ENCODE data around the gene DAAM2. TPM values are rescaled to one million over a fixed set of nuclear protein-coding genes. Genes with fewer than 3 reads are reported as not detected.

The DAAM2 gene
- polyA plus RNA-seq, 2 of the 4 experiments (the other 2 are of a cell fraction): not detected

DNA sequence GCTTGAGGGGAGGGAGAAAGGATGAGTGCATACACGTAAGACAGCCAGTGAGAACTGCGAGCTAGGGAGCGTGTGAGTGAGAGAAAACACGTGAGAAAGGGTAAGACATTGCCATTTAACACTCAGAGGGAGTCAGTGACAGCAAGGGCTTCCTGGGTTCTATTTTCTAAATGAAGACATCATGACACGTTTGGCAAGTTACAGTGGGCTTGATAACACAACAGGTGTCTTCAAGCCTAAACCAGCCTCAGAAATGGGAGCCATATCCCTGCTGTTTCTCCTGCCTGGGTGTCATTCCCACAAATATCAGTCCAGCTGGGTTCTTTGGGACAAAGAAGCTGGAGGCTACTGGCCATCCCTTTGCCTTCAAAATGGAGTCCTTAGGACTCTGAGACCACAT, 159.0 kb downstream of the DAAM2 start (continued):
- TF ChIP-seq HES2 (IDR thresholded peaks at IDR 0.05) (no peak), TP53 (CRISPR knock-in tag; IDR thresholded peaks at IDR 0.05) (no peak), NFE2L2 (conservative IDR thresholded peaks at IDR 0.05; ENCODE audit: low read length) (no peak), ESRRA (IDR thresholded peaks at IDR 0.05; ENCODE audit: borderline replicate concordance, low read length) (no peak)

- ATAC-seq (no peak), DNase-seq (ENCODE audit: low read depth in 1 of 2, low spot score in 1 of 2) (no peak), FAIRE-seq (no peak)
- Histone ChIP-seq H3K4me2 (no peak overlapping the region), H3K4me3 (no peak overlapping the region), H3K27ac (no peak overlapping the region), H3K9me3 (no peaks in the 10 kb centered on the region), H3K4me1 (no peaks in the 10 kb centered on the region)
- WGBS (ENCODE audit: missing lambda C conversion rate): 33% methylated on average over 1 of the region's 1 CpG
- TF ChIP-seq HOXB5 (CRISPR knock-in tag; IDR thresholded peaks at IDR 0.05): no peak
- no peak for TF ChIP-seq RNF2 (IDR thresholded peaks at IDR 0.05; ENCODE audit: borderline replicate concordance, low read depth)
- TF ChIP-seq ZSCAN20 (CRISPR knock-in tag; IDR thresholded peaks at IDR 0.05): no peak
- no peak for TF ChIP-seq POLR2A (IDR thresholded peaks at IDR 0.05; ENCODE audit: low read length)
- TF ChIP-seq, protein P1, sequence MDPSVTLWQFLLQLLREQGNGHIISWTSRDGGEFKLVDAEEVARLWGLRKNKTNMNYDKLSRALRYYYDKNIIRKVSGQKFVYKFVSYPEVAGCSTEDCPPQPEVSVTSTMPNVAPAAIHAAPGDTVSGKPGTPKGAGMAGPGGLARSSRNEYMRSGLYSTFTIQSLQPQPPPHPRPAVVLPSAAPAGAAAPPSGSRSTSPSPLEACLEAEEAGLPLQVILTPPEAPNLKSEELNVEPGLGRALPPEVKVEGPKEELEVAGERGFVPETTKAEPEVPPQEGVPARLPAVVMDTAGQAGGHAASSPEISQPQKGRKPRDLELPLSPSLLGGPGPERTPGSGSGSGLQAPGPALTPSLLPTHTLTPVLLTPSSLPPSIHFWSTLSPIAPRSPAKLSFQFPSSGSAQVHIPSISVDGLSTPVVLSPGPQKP (IDR thresholded peaks at IDR 0.05; ENCODE audit: low read depth, low read length): no peak
- TF ChIP-seq CHD2 (IDR thresholded peaks at IDR 0.05; ENCODE audit: low read length, partially characterized antibody): no peak
- TF ChIP-seq FOXS1 (CRISPR knock-in tag; IDR thresholded peaks at IDR 0.05): no peak
- no peak for TF ChIP-seq PHF8 (IDR thresholded peaks at IDR 0.05; ENCODE audit: borderline replicate concordance, low read depth)
- no peak for TF ChIP-seq SMC3 (IDR thresholded peaks at IDR 0.05)
- no peak for TF ChIP-seq RARB (CRISPR knock-in tag; IDR thresholded peaks at IDR 0.05)
- no peak for TF ChIP-seq TFCP2L1 (CRISPR knock-in tag; IDR thresholded peaks at IDR 0.05)
- POLR2A ChIA-PET: no interaction called here
- CTCF ChIA-PET: no interaction called here
These were observed 159.5 kb downstream of the DAAM2 start for GRCh38 chr6:39951716-39952115.

DNA sequence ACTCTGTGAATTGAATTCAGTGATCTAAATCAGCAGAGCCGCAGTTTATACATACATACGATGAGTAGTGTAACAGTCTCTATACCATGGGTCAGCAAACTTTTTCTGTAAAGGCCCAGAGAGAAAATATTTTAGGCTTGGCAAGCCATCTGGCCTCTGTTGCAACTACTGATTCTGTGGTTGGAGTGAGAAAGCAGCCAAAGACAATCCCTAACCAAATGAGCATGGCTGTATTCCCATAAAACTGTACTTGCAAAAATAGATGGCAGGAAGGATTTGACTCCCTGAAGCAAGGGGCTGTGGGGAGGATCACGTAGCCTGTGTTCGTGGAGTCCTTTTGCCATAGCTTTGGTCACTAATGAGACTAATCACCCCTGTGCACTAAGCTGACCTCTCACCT, 160.0 kb downstream of the DAAM2 start:
- Histone ChIP-seq H3K4me3 (no peak overlapping the region), H3K27ac (no peak overlapping the region), H3K4me2 (no peak overlapping the region), H3K4me1 (no peaks in the 10 kb centered on the region), H3K9me3 (no peaks in the 10 kb centered on the region)
- FAIRE-seq (no peak), ATAC-seq (no peak), DNase-seq (ENCODE audit: low read depth in 1 of 2, low spot score in 1 of 2) (no peak)
- ChIA-PET CTCF (no interaction called here), POLR2A (no interaction called here)
- WGBS (ENCODE audit: missing lambda C conversion rate): 20% methylated on average over 4 of the region's 4 CpGs
- TF ChIP-seq CBX8 (IDR thresholded peaks at IDR 0.05) (no peak), ZNF302 (CRISPR knock-in tag; IDR thresholded peaks at IDR 0.05) (no peak), TP53 (CRISPR knock-in tag; IDR thresholded peaks at IDR 0.05) (no peak), ATOH8 (CRISPR knock-in tag; IDR thresholded peaks at IDR 0.05; ENCODE audit: low read depth) (no peak), FOSL2 (IDR thresholded peaks at IDR 0.05) (no peak), FOSL2 (CRISPR knock-in tag; IDR thresholded peaks at IDR 0.05) (no peak), KDM1A (IDR thresholded peaks at IDR 0.05; ENCODE audit: low read depth) (no peak), NFE2L2 (conservative IDR thresholded peaks at IDR 0.05; ENCODE audit: low read length) (no peak), HOXA7 (CRISPR knock-in tag; IDR thresholded peaks at IDR 0.05) (no peak)
- TF ChIP-seq, protein P2, sequence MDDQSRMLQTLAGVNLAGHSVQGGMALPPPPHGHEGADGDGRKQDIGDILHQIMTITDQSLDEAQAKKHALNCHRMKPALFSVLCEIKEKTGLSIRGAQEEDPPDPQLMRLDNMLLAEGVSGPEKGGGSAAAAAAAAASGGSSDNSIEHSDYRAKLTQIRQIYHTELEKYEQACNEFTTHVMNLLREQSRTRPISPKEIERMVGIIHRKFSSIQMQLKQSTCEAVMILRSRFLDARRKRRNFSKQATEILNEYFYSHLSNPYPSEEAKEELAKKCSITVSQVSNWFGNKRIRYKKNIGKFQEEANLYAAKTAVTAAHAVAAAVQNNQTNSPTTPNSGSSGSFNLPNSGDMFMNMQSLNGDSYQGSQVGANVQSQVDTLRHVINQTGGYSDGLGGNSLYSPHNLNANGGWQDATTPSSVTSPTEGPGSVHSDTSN (IDR thresholded peaks at IDR 0.05): no peak
- TF ChIP-seq, protein P1 (IDR thresholded peaks at IDR 0.05; ENCODE audit: low read depth, low read length): no peak
- TF ChIP-seq, protein P3, sequence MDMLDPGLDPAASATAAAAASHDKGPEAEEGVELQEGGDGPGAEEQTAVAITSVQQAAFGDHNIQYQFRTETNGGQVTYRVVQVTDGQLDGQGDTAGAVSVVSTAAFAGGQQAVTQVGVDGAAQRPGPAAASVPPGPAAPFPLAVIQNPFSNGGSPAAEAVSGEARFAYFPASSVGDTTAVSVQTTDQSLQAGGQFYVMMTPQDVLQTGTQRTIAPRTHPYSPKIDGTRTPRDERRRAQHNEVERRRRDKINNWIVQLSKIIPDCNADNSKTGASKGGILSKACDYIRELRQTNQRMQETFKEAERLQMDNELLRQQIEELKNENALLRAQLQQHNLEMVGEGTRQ (IDR thresholded peaks at IDR 0.05): no peak
